ENCODE results near the gene HSPH1.
A peak's percentile ranks its signal among the peaks of the same experiment; 100 is the strongest.

HSPH1 gene

DNA sequence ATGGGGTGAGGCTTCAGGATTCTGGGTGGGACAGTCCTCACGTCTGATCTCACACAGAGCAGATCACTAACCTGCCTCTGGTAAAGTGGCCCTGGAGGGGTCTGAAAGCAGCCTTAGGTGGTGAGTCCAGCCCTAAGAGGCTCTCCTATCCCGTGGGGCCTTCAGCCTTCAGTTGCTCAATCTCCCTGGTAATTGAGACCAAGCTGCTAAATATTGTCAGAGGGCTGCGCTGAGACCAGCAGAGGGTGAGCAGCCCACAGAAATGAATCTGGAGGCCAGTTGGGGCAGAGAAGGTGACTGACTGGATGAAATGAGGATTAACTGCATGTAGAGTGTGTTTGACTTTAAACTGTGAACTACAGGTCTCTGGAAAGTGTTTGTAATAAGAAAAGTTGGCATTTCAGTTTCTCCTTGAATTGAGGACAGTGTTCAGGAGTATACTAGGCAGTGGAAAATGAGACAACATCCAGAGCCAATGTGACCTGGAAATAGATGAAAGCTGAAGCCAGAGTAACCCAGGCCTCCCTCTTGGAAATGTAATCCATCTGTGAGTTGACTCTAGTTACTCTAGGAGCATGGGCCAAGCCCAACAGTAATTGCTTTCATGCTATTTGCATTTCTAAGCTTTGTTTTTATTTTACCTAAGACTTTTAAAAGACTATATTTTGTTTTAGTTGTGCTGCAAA, 14.3 kb upstream of the HSPH1 start:
- DNase-seq, result no peak

DNA sequence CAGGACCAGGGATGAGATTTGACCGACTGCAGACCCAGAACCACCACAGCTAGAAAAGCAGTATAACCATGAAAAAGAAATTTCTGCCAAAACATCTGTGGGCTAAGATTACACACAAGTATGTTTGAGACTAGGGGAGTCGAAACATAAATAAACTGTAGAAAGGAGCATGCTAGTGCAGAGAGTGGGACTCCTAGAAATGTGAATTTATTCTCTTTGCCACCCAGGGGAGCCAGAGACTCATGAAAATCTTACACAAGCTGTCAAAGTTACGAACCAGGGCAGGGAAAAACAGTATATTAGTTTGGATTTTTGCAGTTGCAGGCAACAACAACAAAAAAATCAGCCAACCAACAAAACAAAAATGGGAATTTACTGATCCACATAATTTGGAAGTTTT, 12.3 kb upstream of the HSPH1 start:
- DNase-seq, result no peak

DNA sequence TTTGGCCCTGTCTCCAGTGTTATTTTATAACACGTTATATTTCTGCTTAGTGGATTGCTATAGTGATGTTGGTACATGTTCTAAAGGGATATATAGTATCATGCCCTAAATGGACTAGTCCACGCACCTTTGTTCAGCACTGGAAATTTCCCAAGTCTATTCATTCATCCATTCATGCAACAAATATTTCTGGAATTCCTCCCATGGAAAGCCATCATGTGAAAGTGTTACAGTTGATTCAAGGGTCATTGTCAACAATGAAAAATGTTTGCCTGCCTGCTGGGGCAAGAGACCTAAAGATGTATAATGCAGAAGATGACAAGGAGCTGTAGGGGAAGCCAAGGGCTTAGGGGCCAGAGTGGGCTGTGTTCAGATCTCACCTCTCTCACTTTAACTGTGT, 10.8 kb upstream of the HSPH1 start:
- DNase-seq, result no peak

DNA sequence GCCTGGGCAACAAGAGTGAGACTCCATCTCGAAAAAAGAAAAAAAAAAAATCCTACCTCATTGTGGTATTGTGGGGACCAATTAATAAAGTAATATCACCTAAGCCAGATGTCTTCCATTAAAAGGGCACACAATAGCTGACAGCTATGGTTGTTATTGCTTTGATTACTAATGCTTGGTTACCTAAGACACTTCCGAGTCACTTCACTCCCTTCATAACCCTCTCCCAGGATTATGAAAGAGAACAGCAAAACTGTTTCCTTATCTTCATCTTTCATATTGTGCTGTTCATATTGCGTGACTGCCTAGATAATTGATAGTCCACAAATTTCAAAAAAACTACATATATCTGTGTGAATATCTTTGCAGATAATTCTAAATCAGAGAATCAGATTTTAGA, 10.3 kb upstream of the HSPH1 start:
- DNase-seq, result peak; percentile 33

DNA sequence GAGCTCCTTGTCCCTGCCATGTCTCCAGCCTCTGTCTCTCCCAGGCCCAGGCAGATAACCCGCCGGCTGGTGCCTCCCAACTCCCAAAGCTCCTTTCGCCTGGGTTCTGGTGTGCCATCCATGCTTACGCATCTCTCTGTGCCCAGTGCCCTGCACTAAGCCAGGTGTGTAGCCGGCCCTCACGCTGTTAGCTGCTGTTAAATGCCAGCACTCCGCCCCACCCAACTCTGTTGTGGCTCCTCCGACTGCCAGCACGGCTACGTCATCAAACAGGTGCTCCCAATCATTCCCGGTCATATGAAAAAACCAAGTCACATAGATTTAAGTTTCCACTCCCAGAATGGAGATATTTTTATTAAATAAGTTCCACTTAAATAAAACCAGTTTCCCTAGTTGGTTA, 7.0 kb upstream of the HSPH1 start:
- no peak for DNase-seq

DNA sequence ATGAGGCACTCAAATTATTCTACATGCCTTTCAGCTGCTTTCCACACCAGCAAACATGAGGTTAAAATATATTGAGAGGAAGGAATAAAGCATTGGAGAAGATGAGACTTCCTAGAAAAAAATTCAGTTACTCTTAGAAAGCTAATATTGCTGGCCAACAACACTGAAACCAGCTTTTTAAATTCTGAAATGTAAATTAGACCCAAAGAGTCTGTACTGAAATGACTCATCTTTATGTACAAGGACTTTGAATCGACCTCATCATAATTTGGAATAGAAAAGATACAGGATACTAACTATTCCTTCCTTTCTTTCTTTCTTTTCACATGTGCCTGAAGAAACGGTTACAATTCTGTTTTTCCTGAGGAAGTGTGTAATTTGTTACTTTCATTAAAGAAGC, 6.5 kb upstream of the HSPH1 start:
- no peak for DNase-seq

DNA sequence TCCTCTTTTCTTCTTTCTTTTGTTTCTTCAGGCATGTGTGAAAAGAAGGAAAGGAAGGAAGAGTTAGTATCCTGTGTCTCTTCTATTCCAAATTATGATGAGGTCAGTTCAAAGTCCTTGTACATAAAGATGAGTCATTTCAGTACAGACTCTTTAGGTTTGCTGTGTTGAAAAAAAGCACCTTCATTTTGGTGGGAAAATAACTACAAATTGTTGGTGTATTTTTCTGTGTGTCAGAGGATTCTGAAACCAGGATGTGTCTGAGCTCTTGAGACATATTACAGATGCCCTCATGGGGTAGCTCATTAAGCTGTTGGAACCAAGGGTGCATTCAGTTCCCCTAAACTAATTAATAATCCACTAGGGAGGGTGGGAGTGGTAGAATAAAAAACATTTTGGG, 5.8 kb upstream of the HSPH1 start:
- no peak for DNase-seq

DNA sequence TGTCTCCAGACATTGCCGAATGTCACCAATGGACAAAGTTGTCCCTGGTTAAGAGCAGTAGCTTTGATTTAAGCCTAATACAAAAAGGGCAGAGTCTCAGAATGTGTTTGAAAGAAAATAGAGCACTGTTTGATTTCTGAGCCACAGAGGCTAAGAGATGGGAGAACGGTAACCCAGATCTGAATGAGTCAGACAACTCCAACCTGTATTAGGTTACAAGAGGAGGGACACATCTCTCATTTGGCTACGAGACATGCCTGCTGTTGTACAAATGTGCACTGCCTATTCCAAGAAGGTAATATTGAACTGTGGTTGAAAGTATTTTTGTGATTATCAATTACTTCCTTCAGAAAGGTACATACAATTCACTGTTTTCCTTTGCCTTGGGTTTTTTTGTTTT, 4.9 kb upstream of the HSPH1 start:
- DNase-seq, result no peak

DNA sequence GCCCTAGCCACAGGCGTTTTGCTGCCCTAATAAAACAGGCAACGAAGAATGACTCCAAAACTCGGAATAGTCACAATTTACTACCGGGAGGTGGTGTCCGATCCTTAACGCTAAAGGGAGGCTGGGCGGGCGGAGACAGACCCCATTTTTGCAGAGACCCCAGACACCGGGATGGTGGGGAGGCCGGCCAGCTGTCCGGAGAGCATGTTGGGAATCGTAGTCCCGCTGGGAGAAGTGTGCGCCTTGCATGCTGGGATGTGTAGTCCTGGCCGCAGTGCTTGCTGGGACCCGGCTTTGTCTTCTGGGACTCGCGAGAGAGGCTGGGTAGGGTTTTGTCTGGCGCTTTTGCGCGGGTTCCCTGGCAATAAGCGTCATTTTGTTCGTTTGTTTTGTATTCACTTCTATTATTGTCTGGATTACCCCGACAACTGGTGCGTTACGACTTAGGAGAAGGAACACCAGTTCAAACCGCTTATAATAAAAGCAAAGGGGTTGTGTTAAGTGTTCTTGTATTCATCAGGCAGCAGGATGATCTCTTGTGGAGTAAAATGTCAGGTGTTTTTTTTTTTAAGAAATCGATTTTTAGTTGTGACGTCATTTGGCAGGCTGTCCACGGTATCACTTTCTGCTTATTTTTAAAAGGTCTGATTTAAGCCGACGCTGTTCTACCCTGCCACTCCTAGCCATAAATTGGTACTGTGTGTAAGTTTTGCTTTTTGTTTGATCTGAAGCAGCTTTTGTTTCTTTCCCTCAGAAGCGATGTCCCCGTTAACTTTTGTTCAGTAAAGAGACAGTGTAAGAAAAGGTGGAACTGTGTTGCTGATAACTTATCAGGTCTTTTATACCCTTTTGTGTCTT, 676 bp upstream of the HSPH1 start:
- peak; percentile 98 for DNase-seq

DNA sequence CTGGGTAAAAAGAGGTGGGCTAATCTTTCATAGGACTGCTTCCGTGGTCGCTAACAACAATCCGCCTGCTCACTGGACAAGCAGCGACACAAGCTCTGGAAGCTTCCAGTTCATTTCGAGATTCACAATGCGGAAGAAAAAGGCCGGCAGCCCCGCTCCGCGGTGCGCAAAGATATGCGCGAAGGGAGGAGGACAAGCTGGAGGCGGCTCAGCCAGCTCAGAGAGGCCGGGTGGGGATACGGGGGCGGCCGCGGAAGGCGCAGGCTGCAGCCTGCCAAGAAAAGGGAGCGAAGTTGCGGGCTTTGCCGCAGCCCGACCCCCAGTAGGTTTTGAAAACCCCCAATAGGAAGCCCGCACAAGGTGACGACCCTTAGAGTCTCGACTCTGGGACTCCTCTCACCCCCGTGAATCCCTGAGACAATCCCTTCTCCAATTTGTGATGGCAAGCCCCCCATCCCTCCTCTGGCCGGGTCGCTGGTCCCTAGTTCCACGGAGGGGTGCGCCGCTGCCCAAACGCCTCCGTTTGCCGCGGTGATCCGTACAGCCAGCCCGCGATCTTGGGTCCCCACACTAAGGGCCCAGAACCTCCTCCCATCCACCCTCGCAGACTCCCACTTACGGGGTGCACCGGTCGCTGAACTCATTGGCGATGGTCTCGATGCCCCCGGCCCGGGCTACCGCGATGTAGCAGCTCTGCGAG, 697 bp downstream of the HSPH1 start:
- peak; percentile 80 for DNase-seq

DNA sequence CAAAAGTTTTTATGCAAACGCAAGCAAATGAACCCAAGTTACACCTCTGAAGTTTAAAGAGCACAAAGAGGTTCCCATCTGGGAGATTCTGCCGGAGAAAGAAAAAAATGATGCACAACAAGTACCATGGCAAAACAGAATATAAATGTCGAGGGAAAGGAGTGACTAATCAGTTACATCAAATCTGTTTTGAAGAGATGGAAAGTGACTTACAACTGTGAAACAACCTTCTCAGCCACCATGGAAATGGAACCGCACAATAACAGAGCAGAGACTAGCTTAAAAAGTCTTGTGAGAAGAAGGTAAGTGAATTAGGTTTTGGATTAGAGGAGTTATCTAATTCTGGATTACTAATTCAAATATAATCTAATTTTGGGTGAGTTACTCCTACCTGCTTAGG, 2.4 kb downstream of the HSPH1 start:
- no peak for DNase-seq

DNA sequence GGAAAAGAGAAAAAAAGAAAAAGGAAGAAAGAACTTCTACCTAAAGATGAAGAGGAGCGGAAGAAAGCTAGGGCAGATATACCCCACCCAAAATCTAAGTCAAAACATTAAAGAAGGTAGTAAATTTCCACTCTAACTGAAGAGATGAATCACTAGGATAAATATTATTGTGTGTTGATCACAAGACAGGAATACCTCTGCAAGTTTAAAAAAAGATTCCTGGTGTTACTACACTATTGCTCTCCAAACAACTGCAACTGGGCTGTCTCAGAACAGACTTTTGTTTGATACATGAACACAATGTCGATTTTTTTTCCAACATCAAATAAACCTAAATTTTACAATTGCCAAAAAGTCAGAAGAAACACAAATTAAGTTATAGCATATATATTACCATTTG, 6.8 kb downstream of the HSPH1 start:
- DNase-seq, result no peak

DNA sequence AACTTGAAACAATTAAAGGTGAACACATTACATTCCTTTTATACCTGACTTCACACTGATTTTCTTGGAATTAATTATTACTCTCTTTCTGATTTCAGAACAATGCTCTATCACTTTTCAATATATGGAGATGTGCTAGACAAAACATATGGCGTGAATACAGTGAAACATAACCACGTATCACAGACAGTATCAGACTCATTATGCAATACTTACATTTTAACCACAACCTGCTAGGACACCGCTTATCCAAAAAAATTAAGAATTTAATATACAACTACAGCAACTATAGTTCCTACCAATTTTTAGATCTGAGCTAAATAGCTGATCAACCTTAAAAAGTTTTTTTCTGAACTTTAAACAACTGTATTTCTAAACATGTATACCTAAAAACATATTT, 9.9 kb downstream of the HSPH1 start:
- no peak for DNase-seq

DNA sequence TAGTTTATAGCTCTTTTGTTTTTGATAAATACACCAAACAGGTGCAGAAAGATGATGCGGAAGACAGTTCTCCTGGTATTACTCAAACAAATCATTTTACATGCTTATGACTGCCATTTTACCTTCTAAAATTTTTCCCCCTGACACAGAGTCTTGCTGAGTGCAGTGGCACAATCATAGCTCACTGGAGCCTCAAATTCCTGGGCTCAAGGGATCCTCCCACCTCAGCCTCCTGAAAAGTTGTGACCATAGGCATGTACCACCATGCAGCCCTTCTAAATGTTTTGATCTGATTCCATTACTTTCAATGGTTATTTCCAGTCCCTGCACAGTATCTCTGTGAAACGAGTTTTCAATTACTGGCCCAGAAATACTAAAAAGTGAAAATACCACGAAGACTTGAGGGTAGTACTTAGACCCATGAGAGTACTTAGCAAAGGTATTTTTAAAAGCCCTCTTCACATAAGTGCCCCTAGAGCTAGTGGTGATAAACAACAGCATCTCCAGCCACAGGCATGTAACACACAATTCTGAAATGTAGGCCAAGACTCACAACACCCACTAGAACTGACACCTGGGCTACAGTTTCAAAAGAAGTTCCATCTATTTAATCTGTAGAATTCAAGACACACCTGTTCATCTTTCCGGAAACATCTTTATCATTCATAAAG, 11.3 kb downstream of the HSPH1 start:
- DNase-seq, result no peak

DNA sequence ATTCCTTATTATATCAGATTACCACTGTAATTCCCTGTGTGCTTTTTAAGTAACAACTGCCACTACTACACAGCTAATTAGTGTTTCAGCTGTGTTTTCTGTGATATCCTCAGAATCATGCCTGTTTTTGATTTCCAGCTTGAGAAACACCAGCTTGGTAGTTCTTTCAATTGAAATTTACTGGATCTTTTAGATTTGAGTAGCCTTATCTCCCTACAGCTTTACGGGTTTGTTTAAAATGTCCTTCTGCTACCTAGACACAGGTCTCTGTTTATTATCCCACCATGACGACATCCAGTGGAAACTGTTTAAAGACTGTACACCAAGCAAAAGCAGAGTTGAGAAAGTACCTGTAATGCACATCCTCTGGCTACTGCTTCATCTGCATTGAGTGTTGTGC, 12.1 kb downstream of the HSPH1 start:
- no peak for DNase-seq

DNA sequence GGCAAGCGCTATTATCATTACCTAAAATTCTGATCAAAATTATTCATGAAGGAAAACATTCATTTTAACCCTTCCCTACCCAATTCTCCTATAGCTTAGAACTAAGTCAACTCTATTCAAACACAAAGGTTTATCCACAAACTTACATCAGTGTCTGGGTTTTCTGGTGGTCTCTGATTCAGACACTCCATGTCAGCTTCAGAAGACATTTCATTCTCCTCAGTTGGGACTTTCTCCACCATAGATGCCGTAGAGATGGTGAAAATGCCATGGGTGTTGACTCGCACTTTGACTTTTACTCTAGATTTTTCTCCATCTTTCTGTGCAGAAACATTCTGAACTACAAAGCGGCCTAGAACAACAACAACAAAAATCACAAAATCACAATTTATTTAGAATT, 16.3 kb downstream of the HSPH1 start:
- DNase-seq, result no peak

DNA sequence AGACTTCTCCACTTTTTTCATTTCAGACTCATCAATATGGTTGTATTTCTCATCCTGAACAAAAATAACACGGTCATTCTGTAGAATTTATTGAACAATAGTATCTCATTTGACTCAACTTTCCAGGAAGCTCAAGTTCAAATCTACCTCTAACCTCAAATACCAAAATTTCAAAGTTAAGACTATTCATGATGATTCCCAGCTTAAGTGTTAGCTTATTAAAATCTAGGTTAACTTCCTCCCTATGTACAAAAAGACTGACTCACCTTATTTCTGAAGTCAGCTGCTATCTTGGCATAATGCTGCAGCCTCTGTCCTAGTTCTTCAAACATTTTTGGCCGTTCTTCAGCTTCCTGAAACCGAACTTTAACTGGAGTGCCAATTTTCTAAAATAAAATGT, 23.2 kb downstream of the HSPH1 start:
- DNase-seq, result no peak

DNA sequence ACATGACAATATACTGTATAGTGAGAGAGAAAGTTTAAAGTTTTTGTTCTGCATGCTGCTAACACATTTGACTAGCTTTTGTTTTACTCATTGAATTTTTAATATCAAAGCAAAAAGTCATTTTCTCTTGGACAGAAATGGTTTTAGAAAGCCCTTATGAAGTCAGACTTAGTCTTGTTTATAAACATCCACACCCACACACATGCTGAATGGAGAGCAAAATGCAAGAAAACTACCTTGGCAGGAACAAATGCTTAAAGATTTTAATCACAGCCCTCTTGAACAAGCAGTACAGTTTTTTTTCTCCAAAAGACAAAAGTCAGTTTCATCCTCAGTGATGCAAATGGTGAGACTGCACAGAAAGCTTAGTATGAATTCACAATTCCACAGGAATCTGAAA, 25.0 kb downstream of the HSPH1 start:
- DNase-seq, result no peak

DNA sequence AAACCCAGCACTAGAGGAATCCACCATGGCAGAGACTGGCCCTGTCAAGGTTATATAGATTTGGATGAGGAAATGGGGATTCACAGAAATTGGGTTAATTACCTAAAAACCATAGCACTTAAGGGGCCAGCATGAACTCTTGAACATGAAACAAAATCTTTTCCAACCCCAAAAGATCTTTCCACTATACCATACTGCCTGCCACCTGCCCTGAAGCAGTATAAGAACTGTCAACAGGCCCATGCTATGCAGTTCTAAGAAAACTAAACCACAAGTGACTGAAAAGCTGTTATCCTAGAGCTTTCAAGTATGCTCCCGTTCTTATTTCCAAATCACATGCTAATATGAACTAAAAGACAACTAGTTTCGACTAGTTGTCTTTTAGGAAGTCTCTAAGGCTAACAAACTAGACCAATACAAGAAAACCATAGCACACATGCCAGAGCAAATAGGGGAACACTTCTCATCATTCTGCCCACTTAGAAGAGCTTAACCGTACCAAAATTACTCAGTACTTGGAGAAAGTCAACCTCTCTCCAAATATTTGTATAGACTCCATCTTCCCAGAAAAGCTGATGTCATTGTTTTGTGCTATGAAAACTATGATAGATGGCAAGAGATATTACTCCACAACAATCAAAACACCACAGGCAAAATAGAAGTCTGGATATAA, 27.5 kb downstream of the HSPH1 start:
- DNase-seq, result peak; percentile 27

DNA sequence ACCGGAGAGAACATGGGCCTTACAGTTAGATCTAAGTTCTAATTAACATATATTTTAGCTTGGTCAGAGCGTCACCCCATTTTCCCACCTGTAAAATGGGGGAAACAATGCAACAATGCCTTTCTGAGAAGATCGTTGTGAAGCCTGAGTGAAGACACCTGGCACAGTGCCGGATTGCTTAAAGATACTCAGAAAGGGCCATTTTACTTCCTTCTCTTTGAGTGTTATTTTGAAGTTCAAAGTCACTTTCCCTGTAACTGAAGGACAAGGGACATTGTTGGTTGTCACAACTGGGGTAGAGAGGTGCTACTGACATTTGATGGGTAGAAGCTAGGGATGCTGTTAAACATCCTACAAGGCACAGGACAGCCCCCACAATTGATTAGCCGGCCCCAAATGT, 28.1 kb downstream of the HSPH1 start:
- DNase-seq, result no peak

DNA sequence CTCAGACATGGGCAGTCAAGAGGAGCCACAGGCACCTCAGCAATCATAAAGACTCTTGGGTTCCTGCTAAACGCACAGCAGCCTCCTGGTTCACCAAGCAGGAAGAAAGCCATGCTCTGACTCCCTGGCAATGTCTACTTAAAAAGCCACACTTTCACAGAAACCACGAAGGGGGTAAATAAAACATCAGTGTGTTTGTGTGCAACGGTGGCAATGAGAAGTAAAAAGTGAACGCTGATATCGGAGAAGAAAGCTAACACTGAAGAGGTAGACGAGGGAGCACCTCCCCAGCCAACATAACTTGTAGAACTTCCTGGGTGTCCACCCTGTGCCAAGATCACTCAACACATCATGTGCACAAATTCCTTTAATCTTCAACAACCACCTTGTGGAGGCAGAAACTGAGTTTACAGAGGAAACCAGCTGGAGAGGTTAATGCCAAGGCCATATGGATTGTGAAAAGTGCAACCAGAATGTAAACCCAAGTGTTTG, 30.2 kb downstream of the HSPH1 start:
- DNase-seq, result no peak

DNA sequence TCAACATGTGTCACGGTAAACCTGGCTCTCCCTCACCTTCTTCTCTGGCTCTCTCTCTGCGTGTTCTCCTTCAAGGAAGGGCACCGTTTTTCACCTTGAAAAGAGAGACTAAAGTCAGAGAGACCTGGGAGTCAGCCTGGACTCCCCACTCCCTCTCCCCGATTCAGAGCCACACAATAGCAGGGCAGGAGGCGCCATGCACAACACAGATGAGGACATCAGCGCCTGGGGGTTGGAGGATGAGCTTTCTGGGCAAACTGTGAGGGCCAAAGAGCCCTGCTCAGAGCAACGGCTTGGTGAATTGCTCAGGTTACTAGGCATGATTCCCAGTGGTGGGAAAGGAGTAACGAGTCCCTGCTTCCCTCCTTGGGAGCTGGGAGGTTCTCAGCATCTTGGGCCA, 32.3 kb downstream of the HSPH1 start:
- no peak for DNase-seq

DNA sequence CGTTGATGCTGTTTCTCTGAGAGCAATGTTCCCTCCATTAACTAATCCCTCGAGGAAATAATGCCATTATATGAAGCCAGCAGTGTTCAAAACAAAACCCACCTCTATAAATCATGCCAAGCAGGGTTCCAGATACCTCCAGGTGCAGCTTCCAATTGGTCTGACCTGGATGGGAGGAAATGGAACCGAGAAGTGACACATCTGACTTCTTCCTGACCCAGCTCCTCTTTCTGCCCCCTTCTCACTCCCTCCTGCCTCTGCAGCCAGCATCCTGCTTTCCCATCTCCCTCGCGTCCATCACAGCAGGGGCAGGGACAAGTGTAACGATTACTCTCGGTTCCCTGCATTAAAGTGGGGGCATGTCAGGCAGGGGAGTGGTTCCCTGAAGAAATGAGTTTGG, 37.5 kb downstream of the HSPH1 start:
- DNase-seq, result no peak
